Osteoblast (primary cell): Measurements from ENCODE around the gene ITGA4. TPM values are rescaled to one million over a fixed set of nuclear protein-coding genes. Genes with fewer than 3 reads are reported as not detected.

Source experiments
- DNase-seq: peaks from one replicate; pipeline ENCODE4 v3.0.0; 2011; ENCODE audit warnings: low spot score, mixed read lengths; ENCODE audit not compliant: insufficient read length; ENCODE audit errors: missing footprints
- H2AFZ ChIP-seq: 2 replicates; pipeline ENCODE4 v1.6.0; 2011; ENCODE audit warnings: mild to moderate bottlenecking, low read length
- H3K27ac ChIP-seq: 2 replicates; pipeline ENCODE4 v1.5.1; 2011; ENCODE audit warnings: mild to moderate bottlenecking, low read depth, low read length, moderate library complexity
- H3K27me3 ChIP-seq: 2 replicates; pipeline ENCODE4 v1.6.0; 2012; ENCODE audit warnings: mild to moderate bottlenecking, control low read depth, inconsistent platforms, low read length, moderate library complexity; ENCODE audit not compliant: insufficient read depth
- H3K36me3 ChIP-seq: 2 replicates; pipeline ENCODE4 v1.5.1; 2011; ENCODE audit warnings: mild to moderate bottlenecking, low read length, control low read depth, moderate library complexity; ENCODE audit not compliant: insufficient read depth
- H3K4me1 ChIP-seq: 2 replicates; pipeline ENCODE4 v1.5.1; 2011; ENCODE audit warnings: mild to moderate bottlenecking, low read length, control low read depth, moderate library complexity; ENCODE audit not compliant: insufficient read depth
- H3K4me2 ChIP-seq: 2 replicates; pipeline ENCODE4 v1.6.0; 2011; ENCODE audit warnings: mild to moderate bottlenecking, low read length; ENCODE audit not compliant: insufficient read depth
- H3K4me3 ChIP-seq: fragments of 200-600 bp; sonication (generic); 3 replicates; pipeline ENCODE4 v1.5.1; 2012; ENCODE audit warnings: mild to moderate bottlenecking, low read length, inconsistent platforms; ENCODE audit not compliant: insufficient read depth
- H3K79me2 ChIP-seq: 2 replicates; pipeline ENCODE4 v1.6.0; 2012; ENCODE audit warnings: mild to moderate bottlenecking, low read length, control low read depth, inconsistent platforms; ENCODE audit not compliant: insufficient read depth
- H3K9me3 ChIP-seq: 2 replicates; pipeline ENCODE4 v1.5.1; 2011; ENCODE audit warnings: low read depth, low read length, control low read depth
- H4K20me1 ChIP-seq: 2 replicates; pipeline ENCODE4 v1.6.0; 2012; ENCODE audit warnings: mild to moderate bottlenecking, low read length, control low read depth; ENCODE audit not compliant: insufficient read depth
- total RNA-seq: library from RNA; depleted of rRNA; stranded (reverse); fragments of >200 nt; gene quantifications from 2 replicates; pipeline ENCODE4 v1.2.3, GENCODE V29; 2012
- TF ChIP-seq, protein P1 (sequence below): IDR thresholded peaks from 2 replicates; pipeline ENCODE4 v1.5.1; 2011; ENCODE audit warnings: mild to moderate bottlenecking, low read depth, low read length, moderate library complexity; ENCODE audit errors: extremely low read depth

Gene ITGA4
- total RNA-seq, 1 donor, result 9.0 TPM

DNA sequence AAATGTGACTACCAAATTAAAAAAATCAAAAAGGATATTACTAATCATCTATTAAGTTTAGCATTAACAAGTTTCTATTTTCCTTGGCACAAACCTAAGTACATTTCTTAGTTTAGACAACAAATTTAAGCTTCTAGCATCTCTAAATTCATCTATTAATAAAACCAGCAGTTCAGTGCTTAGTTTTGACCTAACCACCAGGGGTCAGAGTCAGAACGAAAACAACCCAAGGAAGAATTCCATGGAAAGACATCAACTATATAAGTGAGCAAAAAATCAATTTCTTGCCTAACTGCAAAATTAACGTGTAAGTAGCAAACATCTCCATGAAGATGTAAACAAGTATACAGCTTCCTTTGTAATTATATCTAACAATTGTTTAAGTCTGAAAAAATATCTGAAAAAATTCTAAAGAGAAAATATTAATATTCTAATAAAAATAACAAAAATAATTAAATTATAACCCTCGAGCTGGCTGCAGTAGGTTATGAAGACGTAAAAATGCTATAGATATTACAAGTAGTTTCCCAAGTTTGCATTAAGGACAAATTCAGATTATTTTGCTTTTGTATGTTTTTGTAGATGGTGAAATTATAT is 116.1 kb downstream of the ITGA4 start:
- Histone ChIP-seq H3K9me3 (no peaks in the 10 kb centered on the region), H4K20me1 (no peaks in the 10 kb centered on the region), H3K27me3 (peaks cover 4% of the 10 kb centered on the region), H3K36me3 (no peaks in the 10 kb centered on the region), H3K79me2 (no peaks in the 10 kb centered on the region), H3K4me1 (no peaks in the 10 kb centered on the region), H2AFZ (no peak overlapping the region), H3K4me3 (no peak overlapping the region), H3K4me2 (no peak overlapping the region), H3K27ac (no peak overlapping the region)
- TF ChIP-seq, protein P1, sequence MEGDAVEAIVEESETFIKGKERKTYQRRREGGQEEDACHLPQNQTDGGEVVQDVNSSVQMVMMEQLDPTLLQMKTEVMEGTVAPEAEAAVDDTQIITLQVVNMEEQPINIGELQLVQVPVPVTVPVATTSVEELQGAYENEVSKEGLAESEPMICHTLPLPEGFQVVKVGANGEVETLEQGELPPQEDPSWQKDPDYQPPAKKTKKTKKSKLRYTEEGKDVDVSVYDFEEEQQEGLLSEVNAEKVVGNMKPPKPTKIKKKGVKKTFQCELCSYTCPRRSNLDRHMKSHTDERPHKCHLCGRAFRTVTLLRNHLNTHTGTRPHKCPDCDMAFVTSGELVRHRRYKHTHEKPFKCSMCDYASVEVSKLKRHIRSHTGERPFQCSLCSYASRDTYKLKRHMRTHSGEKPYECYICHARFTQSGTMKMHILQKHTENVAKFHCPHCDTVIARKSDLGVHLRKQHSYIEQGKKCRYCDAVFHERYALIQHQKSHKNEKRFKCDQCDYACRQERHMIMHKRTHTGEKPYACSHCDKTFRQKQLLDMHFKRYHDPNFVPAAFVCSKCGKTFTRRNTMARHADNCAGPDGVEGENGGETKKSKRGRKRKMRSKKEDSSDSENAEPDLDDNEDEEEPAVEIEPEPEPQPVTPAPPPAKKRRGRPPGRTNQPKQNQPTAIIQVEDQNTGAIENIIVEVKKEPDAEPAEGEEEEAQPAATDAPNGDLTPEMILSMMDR, result peak; percentile 65
- DNase-seq, result no peak

DNA sequence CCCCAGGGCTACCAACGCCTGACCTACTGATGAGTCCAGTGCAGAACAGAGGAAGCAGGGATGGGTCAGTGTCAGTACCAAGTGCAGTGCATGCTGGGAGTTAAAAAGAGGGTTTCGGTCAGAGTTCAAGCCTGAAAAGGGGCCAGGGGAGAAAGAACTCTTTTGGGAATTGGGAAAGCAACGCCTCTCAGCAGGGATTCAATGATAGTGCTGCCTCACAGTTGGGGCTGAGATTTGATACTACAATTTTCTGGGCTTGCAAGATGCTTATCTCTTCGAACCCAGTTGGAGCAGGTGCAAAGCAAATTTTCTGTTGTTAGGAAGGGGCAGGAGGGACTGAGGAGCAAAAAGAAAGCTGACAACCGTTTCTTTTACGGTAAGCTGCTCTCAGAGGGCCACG is 117.1 kb downstream of the ITGA4 start:
- Histone ChIP-seq H3K4me3 (no peak overlapping the region), H3K79me2 (no peaks in the 10 kb centered on the region), H3K27ac (no peak overlapping the region), H3K36me3 (no peaks in the 10 kb centered on the region), H2AFZ (no peak overlapping the region), H3K27me3 (peaks cover 4% of the 10 kb centered on the region), H4K20me1 (no peaks in the 10 kb centered on the region), H3K9me3 (no peaks in the 10 kb centered on the region), H3K4me2 (no peak overlapping the region), H3K4me1 (no peaks in the 10 kb centered on the region)
- no peak for DNase-seq
- TF ChIP-seq, protein P1, result no peak

DNA sequence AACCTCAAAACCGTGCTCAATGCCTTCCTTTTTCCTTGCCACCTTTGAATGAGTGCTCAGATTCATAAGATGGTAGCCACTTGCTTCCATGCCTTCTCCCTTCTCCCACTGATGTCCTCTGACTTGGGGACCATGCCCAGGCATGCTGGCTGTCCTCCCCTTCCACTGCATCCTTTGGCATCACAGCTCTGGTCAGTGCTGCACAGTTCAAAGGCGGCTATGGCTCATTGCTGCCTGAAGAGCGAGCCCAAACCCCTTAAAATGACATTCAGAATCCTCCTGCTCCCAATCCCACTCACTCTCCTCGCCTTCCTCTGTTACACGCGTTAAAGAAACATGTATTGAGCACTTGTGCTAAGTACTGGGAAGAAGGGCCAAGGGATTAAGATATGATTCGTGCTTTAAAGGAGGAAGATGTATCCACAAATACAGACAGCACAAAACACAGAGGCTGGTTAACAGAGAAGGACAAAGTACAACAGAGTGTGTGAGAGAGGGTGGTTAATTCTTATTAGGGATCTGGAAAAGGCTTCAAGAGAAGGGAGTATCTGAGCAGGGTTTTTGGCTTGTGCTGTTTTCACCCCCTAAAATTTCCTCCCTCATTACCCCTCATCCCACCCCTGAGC is 118.0 kb downstream of the ITGA4 start:
- H4K20me1 ChIP-seq, result no peaks in the 10 kb centered on the region
- no peak overlapping the region for H3K27ac ChIP-seq
- no peak for DNase-seq

DNA sequence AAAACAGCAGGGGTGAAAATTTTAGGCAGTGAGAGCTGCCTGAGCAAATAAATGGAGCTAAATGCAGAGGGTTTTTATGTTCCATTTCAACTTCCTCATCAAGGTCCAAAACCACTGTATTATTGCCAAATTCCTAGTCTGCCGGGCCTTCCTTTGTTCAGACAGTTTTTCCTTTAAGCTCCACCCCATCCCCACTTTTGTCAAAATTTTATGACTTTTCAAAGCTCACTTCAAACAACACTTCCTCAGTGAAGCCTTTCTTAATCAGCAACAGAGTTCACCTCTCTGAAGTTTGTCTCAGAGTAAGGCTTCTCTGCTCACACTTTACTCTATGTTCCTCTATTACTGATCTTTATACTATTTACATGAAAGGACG is 118.5 kb downstream of the ITGA4 start:
- TF ChIP-seq, protein P1, result no peak
- no peak for DNase-seq
- no peak overlapping the region for H3K27ac ChIP-seq
- H3K9me3 ChIP-seq, result no peaks in the 10 kb centered on the region
- no peaks in the 10 kb centered on the region for H3K4me1 ChIP-seq
- no peaks in the 10 kb centered on the region for H3K79me2 ChIP-seq
- no peaks in the 10 kb centered on the region for H4K20me1 ChIP-seq
- H2AFZ ChIP-seq, result no peak overlapping the region
- H3K4me3 ChIP-seq, result no peak overlapping the region
- H3K4me2 ChIP-seq, result no peak overlapping the region
- H3K36me3 ChIP-seq, result no peaks in the 10 kb centered on the region
- H3K27me3 ChIP-seq, result peaks cover 4% of the 10 kb centered on the region

More for the DNA sequence above, 118.0 kb downstream of the ITGA4 start:
- TF ChIP-seq, protein P1, result no peak
- Histone ChIP-seq H3K36me3 (no peaks in the 10 kb centered on the region), H3K4me3 (no peak overlapping the region), H3K4me2 (no peak overlapping the region), H3K27me3 (peaks cover 4% of the 10 kb centered on the region), H2AFZ (peak overlapping the region; percentile 3), H3K4me1 (no peaks in the 10 kb centered on the region), H3K79me2 (no peaks in the 10 kb centered on the region), H3K9me3 (no peaks in the 10 kb centered on the region)
